ENCODE measurements around the gene MAL.

MAL gene

DNA sequence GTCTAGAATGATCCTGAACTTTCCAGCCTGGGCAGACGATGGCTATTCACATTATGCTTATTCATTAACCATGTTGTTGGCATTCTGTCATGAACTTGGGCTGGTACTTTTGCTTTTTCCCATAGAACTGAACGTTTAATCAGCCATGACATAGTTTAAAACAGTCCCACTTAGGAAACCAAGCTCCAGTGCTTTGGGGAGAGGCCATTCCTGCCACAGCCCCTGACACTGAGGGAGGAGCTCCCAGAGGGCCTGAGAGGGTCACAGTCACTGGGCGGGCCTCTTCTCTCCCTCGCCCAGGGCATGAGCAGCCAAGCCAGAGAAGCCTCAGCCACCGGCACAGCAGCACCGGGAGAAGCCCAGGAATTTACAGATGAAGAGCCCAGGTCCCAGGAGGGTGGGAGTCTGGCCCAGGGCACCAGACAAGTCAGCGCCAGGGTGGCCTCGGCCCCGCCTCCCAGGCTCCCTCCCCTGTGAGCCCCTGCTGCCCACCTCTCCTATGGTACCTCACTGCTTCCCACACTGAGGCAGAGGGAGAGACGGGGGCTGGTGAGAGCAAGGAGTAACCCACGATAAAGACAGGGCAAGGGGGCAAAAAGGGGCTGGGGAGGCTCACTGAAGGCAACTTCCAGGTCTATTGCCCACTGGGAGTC lies 33.6 kb downstream of the MAL start:
- no peak for FAIRE-seq
- DNase-seq (ENCODE audit: insufficient read length, low spot score), result no peak

DNA sequence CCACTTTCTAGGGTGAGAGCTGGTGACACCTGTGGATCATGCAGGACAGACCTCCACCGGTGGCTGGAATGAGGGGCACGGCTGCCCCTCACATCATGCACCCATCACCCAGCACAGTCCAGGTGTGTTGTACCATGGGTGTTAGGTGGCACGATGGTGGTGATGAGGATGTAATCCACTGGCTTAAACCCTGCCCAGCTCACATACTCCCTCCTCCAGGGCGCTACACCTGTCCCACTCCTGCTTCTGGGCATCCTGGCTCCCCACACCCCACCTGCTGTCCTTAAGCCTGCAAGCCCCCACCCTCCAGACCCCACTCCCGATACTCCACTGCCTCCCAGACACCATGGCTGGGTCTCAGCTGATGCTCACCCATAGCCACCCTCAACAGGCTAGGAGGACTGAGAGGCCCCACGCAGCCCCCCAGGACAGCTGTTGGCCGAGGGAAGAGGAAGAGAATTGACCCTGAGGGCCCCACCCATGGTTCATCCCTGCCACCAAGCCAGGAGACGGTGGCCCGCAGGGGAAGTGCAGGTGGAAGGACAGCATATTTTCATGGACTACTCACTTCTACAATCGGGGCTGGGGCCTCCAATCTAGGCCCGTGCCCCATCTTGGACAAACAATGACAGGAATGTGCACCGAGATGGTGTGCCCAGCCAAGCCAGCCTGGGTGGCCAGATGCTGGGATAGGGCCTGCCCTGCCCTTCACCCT lies 34.3 kb downstream of the MAL start:
- FAIRE-seq, result no peak
- DNase-seq (ENCODE audit: insufficient read length, low spot score), result no peak

DNA sequence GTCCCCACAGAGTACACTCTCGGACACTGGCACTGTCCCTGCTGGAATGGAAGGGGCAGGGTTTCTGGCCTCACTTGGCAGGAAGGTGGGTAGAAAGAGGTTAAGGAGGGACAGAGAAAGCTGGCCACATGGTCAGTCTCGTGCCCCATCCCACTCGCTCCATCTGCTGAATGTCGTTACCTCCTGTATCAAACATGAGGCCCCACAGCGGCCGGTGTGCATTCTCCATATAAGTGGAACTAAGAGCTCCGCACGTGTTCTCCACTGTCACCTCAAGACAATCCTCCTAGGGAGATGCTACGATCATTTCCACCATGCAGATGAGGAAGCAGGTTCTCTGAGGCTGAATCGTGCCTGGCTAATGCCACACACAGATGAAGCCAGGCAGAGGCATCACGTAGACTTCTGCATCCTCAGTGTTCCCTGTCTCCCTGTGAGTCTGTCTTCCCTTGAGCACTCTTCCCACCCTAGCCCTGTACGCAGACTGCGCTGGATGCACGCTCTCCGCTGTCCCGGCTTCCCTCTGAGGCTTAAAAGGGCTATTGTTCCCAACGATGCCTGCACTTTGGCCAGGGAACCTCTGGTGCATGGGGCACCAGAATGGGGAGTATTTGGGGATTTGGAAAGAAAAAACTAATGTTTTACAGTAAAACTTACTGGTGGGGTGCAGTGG lies 35.1 kb downstream of the MAL start:
- DNase-seq (ENCODE audit: insufficient read length, low spot score) (no peak), FAIRE-seq (no peak)

DNA sequence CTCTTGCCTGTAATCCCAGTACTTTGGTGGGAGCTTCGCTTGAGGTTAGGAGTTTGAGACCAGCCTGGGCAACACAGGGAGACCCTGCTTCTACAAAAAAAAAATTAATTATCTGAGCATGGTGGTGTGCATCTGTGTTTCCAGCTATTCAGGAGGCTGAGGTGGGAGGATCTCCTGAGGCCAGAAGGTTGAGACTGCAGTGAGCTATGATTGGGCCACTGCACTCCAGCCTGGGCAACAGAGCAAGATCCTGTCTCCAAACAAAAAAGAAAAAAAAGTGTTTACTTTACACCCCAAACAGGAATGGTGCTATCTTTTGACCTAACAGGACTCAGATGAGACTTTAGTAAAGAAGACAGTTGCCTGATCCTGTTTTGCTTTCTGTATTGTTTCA lies 35.6 kb downstream of the MAL start:
- no peak for DNase-seq (ENCODE audit: insufficient read length, low spot score)
- FAIRE-seq, result no peak

DNA sequence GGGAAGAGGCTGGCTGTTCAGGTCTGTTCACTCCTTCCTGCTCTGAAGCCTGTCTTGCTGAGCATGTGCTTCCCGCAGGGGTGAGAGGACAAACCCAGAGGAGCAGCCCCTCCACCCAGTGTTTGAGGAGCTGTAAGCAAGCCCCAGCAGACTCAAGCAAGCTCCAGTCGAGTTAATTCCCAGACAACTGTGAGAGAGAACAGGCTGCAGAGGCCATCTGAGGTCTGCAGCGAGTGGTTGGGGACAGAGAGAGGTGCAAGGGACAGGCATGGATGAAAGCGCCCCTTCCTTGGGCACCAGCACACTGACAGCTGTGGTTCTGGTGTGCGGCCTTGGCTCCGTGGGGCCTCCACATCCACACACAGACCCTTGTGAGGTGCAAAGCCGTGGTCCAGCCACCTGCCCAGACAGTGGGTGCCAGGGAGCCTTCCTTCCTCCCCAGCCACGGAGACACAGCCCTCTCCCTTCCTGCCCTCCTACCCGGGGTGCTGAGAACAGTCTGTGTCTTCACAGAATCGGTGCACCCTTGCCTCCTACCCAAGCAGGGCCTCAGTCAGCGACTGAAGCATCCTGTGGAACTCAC lies 36.2 kb downstream of the MAL start:
- no peak for FAIRE-seq
- no peak for DNase-seq (ENCODE audit: insufficient read length, low spot score)

DNA sequence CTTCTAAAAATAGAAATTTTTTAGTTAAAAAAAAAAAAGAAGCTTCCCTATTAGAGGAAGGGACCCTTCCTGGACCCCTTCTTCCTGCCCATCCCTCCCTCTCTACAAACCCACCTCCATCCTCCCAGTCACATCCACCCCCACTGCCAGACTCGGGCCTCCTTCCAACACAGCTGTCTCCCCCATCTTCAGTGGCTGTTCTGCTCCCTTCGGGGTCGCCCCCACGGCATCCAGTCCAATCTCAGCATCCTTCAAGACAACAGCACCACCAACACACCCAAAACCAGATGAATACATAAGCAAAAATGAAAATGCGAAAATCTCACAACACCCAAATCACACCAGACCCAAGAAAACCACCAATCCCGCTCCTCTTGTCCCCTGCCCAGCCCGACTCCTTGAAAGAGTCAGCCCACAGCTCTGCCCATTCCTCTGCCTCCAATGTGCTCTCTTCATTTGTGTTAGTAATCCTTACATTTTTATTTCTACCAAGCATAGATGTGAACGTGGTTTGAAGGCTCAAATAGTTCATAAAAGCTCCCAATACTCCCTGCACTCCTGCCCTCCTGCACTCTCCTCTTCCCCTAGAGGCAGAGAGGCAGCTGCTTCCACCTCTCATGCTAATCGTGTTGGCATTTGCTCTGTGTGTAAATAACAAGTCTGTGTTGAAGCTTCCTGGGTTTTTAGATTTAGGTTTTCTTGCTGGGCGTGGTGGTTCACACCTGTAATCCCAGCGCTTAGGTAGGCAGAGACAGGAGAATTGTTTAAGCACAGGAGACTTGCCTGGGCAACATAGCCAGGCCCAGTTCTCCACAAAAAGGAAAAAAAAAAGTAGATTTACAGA lies 37.0 kb downstream of the MAL start:
- FAIRE-seq (no peak), DNase-seq (ENCODE audit: insufficient read length, low spot score) (no peak)

DNA sequence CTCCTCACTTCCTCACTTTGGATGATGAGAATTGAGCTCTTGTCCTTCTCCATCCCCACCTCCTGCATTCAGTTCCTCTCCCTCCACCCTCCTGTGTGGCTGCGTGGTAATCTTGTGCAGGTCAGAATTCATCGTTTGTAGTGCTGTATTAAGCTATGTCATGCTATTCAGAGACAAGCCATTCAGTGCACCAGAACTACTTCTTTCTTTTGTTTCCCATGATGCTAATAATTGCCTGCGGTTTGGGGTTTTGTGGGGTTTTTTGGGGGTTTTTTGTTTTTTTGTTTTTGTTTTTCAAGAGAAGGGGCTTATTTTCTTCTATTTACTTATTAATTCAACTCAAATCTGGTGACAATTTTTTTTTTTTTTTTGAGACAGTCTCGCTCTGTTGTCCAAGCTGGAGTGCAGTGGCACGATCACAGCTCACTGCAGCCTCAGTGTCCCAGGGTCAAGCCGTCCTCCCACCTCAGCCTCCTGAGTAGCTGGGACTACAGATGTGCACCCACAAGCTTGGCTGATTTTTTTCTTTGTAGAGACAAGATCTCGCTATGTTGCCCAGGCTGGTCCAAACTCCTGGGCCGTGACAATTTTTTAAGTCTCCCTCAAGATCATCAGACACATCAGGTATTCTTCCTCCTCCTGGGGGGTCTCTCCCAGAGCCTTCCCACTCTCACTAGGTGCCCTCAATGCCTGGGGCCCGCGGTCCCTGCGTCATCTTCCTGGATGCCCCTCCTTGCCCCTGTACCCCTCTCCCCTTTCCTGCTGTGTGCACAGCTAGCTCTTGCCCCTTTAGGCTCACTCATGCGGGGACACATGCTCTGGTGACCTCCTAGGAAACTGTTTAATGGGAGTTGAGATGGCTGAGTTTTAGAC lies 37.8 kb downstream of the MAL start:
- no peak for FAIRE-seq
- no peak for DNase-seq (ENCODE audit: insufficient read length, low spot score)

DNA sequence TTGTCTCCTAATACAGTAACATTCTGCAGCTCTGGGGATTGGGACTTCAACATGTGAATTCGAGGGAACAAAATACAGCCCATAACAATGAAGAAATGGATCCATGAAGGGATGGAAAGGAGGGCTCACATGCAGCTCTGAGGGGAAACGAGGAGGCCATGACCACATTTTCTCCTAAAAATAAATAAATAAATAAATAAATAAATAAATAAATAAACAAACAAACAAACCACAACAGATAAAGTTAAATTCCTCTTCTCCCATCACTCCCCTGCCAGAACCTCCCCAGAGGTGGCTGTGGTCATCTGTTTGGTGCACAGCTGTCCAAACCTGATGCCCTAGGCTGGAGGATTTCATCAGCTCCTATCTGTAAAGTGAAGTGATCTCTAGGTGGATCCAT lies 42.7 kb downstream of the MAL start:
- DNase-seq (ENCODE audit: insufficient read length, low spot score), result no peak
- no peak for FAIRE-seq

DNA sequence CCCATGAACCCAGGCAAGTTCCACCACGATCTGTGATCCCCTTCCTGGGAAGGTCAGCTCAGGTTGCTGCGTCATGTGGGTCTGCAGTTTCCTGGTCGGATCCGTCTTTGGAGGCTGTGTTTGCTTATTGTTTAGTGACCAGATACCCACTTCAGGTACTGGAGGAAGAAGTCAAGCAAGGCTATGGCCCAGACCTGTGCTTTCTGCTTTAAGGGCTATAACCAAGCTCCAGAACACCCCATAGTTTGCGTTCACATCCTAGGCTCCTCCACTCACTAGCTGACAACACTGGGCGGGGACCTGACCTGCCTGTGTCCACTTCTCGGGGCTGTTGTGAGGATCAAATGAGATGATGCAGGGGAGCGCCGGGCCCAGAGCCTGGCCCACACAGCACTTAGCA lies 44.0 kb downstream of the MAL start:
- DNase-seq (ENCODE audit: insufficient read length, low spot score) (no peak), FAIRE-seq (no peak)

DNA sequence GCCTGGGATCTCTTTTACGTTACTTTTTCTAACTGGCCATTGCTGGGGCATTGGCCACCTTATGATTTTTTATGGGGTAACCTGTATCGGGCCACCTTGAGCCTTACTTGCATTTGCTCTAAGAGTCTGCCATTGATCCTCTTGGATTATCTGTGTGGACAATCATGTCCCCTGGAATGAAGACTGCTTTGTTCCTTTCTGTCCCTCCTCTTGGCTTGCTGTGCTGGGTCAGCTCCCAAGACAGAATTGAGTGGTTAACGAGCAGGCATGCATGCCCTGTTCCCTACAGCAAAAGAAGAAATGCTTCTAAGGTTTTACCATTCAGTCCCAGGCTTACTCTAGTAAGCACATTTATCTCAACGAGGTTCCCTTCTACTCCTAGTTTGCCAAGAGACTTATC lies 46.3 kb downstream of the MAL start:
- no peak for FAIRE-seq

DNA sequence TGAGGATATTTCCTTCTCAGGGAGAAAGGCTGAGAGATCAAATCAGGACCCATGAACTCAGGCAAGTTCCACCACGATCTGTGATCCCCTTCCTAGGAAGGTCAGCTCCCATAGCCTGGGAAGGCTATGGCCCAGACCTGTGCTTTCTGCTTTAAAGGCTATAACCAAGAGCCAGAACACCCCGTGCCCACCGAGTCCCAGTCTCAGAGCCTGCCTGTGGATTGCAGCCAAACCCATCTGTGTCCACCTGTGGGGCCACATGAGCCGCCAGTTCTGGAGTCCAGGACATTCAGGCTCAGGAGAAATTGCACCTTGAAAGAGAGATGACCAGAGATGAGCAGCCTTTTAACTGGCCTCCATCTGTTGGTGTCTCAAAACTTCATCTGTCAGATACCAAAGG lies 46.9 kb downstream of the MAL start:
- FAIRE-seq (no peak), DNase-seq (ENCODE audit: insufficient read length, low spot score) (no peak)

More for the DNA sequence above, 46.3 kb downstream of the MAL start:
- no peak for DNase-seq (ENCODE audit: insufficient read length, low spot score)

DNA sequence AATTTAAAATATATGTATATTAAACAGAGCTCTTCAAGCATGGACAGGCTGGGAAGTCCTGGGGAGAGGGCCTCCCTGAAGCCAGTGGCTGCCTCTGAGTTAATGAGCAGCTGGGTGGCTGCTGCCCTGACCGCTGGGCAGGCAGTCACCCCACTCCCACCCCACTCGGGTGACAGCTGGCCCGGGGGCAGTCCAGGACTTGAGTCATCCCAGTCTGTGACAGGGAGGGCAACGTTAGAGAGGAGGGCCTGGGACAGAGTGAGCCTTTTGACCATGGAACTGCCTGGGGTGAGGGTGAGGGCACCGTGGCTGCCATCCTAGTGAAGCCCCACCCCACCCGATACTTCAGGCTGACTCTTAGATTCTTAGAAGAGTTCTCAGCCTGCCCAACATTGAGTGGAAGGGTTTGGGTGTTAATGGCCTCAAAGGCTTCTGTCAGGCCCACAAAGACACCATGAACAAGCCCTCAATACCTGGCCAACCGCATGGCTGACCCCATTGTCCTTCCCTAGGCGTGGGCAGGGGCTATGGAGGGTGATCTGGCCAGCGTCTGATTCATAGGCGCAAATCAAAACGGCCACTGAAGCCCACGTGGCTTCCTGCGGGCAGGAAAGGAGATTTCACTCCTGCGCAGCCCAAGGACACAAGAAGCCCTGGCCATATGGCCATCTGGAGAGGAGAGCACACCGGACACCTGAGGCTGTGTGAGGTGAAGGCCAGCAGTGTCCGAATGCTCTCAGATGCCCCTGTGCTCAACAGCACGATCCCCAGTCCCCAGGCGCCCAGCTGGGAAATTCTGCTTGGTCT lies 48.6 kb downstream of the MAL start:
- no peak for DNase-seq (ENCODE audit: insufficient read length, low spot score)
- no peak for FAIRE-seq

DNA sequence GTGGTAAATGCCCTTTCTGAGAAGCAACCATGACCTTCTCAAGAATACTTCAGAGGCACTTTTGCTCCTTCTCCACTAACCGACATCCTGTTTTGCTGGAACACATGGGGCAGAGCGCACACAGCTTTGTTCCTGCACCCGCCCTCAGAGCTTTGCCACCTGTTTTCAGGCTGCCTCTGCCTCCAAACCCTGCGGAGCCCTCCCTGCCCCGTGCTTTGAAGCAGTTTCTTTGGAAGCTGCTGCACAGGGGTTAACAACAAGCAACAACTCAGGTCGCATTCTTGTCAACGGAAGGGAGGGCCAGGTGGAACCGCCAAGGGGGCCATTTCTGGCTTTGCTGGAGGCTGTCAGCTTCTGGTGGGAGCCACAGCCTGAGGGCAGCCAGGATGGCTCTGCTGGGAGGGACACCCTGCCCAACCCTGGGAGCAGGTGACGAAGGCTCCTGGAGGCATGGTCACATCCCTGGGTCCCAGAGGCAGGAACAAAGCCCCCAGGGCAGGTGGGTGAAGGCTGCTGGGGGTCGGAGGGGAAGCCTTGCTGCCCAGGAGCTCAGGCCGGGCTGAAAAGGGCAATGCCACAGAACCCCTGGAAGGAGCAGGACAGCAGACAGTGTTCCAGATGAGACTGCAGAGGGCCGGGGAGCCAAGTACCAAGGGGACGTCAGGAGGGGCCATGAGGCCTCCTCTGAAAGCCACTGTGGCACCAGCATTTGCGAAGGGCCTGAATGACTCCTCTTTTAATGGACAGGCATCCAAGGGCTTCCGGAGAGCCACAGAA lies 49.3 kb downstream of the MAL start:
- no peak for DNase-seq (ENCODE audit: insufficient read length, low spot score)
- FAIRE-seq, result peak; percentile 18

DNA sequence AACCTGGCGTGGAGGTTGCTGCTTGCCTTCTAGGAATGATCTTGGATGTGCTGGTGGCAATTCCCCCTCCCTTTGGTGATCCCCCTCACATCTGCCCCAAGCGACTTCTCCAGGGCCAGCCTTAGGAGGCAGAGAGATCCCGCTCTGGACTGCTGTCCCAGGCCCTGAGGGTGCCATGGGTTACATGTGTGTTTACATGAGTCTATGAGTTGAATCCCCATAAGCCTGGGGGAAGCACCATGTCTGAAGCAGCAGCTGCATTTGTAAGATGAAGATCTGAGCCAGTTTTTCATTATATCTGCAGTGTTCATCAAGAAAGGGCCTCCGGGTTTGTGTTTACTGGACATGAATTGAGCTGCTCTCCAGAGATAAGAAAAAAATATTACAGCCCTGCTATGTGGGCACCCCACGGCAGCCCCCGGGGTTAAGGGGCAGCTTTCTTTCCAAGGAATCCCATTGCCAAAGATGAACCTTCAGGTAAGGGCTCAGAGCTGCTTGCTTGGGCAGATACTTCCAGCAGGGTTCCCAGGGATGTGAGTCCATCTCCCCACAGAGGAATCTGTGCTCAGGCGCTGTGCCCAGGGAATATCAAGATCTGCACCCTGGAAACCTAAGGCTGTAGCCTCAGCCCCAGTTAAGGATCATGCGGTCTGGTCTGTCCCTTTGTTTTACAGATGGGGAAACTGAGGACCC lies 50.1 kb downstream of the MAL start:
- FAIRE-seq (no peak), DNase-seq (ENCODE audit: insufficient read length, low spot score) (no peak)

DNA sequence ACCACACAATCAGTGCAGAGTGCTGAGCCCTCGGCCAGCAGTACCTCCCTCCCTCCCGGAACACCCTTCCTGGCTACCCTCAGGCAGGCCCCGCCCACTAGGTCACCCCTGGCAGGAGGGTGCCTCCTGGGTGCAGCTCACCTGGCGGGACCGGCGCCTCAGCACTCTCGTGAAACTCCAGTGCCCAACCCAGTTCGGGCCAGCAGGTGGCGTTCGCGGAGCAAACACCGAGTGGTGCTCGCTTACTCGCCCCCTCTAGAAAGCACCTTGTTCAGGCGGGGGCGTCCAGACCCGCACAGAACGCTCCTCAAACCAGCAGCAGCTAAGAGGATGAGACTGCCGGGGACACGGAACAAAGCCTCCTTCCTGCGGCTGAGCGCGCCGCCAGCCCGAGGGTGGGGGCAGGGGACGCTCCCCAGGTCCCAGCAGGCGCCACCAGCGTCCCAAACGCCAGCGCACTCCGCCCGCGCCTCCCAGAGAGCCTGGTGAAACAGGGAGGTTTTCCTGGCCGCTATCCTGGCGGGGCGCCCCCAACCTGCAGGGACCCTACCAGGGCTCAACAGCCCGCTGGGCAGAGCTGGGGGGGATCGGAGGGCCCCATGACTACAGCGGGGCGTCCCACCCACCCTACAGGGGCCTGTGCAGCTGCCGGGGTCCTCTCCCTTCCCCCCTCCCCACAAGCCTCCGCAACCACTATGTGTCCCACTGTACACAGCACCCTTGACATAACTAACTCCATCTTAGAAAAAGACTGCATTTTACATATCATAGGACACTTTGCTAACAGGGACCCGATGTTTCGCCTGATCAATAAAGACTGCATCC lies 51.4 kb downstream of the MAL start:
- DNase-seq (ENCODE audit: insufficient read length, low spot score) (peak; percentile 76), FAIRE-seq (peak; percentile 85)

DNA sequence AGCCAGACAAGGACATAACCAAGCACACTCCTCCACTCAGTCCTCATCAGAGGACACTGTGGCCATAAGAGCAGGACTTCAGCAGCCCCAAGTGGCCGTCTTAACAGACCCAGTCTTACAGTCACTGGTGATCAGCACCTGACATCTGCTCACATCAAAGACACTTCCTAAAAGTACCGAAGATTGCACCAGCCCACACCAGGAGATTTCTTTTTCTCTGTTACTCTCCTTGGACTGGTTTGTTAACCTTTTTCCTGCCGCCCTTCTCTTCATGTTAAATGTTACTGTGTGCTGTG lies 52.0 kb downstream of the MAL start:
- FAIRE-seq (no peak), DNase-seq (ENCODE audit: insufficient read length, low spot score) (no peak)

Data from GM19239 (cell line).